HL-60 (cell line): Measurements from ENCODE around the gene ZNF575.
"Not testable (repeated sequence)": the region's sequence is repeated elsewhere in the genome, so short reads cannot be mapped to it uniquely, and the experiment has no call there.

ENCODE experiments used
- DNase-seq, 2 experiments: peaks; one replicate each; pipeline ENCODE4 v3.0.0-alpha.2; 2010 to 2020; ENCODE audit warnings: low read depth in 1 of 2, low spot score in 1 of 2
- H3K27ac ChIP-seq: fragments of 250-450 bp; sonication (Bioruptor Pico); replicated peaks from 2 replicates; pipeline ENCODE4 v1.5.1; 2020; ENCODE audit warnings: mild to moderate bottlenecking, moderate library complexity
- H3K27me3 ChIP-seq: fragments of 250-450 bp; sonication (Bioruptor Pico); 2 replicates; pipeline ENCODE4 v1.5.1; 2021; ENCODE audit warnings: mild to moderate bottlenecking, moderate library complexity; ENCODE audit not compliant: insufficient read depth, poor library complexity, severe bottlenecking
- H3K4me3 ChIP-seq: replicated peaks from 2 replicates; pipeline ENCODE4 v1.5.1; 2011; ENCODE audit warnings: mild to moderate bottlenecking, control low read depth, low read length; ENCODE audit not compliant: insufficient read depth
- GABPA ChIP-seq: IDR thresholded peaks from 2 replicates; pipeline ENCODE4 v1.6.1; 2012; ENCODE audit warnings: low read depth
- POLR2AphosphoS5 ChIP-seq: IDR thresholded peaks from 2 replicates; pipeline ENCODE4 v1.6.1; 2012; ENCODE audit warnings: low read depth
- SPI1 ChIP-seq: IDR thresholded peaks from 2 replicates; pipeline ENCODE4 v1.6.1; 2012; ENCODE audit warnings: low read depth, mild to moderate bottlenecking, borderline replicate concordance
- TF ChIP-seq, protein P1 (sequence below): IDR thresholded peaks from 2 replicates; pipeline ENCODE4 v1.6.1; 2012; ENCODE audit warnings: low read depth; ENCODE audit not compliant: insufficient replicate concordance
- TF ChIP-seq, protein P2 (sequence below): IDR thresholded peaks from one replicate; pipeline ENCODE4 v1.5.1; 2011; ENCODE audit warnings: low read length, control low read depth, inconsistent platforms; ENCODE audit not compliant: insufficient read depth

Gene ZNF575

DNA sequence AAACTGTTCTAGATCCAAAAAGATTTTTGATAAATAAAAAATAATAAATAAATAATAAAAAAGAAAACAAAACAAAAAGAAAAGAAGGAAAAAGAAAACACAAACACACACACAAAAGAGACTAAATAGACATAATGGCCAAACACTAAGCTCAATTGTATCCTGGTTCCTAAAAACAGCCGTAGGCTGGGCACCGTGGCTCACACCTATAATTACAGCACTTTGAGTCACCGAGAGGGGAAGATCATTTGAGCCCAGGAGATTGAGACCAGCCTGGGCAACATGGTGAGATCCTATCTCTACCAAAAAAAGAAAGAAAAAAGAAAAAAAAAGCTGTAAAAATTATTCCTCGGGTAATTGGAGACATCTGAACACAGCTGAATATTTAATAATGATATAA, 14.9 kb upstream of the ZNF575 start:
- no peak overlapping the region for H3K27ac ChIP-seq
- no peak for DNase-seq
- TF ChIP-seq GABPA = no peak
- TF ChIP-seq, protein P1, sequence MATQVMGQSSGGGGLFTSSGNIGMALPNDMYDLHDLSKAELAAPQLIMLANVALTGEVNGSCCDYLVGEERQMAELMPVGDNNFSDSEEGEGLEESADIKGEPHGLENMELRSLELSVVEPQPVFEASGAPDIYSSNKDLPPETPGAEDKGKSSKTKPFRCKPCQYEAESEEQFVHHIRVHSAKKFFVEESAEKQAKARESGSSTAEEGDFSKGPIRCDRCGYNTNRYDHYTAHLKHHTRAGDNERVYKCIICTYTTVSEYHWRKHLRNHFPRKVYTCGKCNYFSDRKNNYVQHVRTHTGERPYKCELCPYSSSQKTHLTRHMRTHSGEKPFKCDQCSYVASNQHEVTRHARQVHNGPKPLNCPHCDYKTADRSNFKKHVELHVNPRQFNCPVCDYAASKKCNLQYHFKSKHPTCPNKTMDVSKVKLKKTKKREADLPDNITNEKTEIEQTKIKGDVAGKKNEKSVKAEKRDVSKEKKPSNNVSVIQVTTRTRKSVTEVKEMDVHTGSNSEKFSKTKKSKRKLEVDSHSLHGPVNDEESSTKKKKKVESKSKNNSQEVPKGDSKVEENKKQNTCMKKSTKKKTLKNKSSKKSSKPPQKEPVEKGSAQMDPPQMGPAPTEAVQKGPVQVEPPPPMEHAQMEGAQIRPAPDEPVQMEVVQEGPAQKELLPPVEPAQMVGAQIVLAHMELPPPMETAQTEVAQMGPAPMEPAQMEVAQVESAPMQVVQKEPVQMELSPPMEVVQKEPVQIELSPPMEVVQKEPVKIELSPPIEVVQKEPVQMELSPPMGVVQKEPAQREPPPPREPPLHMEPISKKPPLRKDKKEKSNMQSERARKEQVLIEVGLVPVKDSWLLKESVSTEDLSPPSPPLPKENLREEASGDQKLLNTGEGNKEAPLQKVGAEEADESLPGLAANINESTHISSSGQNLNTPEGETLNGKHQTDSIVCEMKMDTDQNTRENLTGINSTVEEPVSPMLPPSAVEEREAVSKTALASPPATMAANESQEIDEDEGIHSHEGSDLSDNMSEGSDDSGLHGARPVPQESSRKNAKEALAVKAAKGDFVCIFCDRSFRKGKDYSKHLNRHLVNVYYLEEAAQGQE = no peak
- no peak for TF ChIP-seq SPI1
- no peak for TF ChIP-seq POLR2AphosphoS5
- TF ChIP-seq, protein P2, sequence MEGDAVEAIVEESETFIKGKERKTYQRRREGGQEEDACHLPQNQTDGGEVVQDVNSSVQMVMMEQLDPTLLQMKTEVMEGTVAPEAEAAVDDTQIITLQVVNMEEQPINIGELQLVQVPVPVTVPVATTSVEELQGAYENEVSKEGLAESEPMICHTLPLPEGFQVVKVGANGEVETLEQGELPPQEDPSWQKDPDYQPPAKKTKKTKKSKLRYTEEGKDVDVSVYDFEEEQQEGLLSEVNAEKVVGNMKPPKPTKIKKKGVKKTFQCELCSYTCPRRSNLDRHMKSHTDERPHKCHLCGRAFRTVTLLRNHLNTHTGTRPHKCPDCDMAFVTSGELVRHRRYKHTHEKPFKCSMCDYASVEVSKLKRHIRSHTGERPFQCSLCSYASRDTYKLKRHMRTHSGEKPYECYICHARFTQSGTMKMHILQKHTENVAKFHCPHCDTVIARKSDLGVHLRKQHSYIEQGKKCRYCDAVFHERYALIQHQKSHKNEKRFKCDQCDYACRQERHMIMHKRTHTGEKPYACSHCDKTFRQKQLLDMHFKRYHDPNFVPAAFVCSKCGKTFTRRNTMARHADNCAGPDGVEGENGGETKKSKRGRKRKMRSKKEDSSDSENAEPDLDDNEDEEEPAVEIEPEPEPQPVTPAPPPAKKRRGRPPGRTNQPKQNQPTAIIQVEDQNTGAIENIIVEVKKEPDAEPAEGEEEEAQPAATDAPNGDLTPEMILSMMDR = no peak
- no peak overlapping the region for H3K4me3 ChIP-seq
- no peaks in the 10 kb centered on the region for H3K27me3 ChIP-seq

DNA sequence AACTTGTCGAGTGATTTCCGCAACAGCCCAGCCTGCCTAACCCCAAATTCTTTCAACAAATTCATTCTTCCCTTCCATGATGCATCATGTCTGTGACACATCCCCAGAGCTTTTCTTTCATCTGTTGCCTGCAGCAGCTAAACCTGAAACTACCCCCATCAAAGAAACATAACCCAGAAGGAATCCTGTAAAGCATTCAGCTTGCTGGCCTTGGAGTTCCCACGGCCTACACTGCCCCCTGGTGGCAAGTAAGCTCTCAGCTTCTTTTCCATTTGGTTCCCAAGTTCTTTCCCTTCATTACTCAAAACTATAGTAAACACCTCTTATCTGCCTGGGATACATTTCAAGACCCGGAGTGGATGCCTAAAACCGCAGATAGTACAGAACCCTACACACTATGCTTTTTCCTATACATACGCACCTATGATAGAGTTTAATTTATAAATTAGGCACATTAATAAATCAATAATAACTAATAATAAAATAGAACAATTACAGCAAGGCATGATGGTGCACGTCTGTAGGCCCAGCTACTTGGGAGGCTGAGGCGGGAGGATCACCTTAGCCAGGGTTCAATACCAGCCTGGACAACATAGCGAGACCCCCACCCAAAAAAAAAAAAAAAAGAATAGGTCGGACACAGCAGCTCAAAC, 13.4 kb upstream of the ZNF575 start:
- Histone ChIP-seq H3K4me3 (no peak overlapping the region), H3K27me3 (no peaks in the 10 kb centered on the region), H3K27ac (no peak overlapping the region)
- TF ChIP-seq, protein P2 = peak; percentile 78
- no peak for TF ChIP-seq GABPA
- no peak for TF ChIP-seq SPI1
- peak; percentile 52 to 73 for DNase-seq

DNA sequence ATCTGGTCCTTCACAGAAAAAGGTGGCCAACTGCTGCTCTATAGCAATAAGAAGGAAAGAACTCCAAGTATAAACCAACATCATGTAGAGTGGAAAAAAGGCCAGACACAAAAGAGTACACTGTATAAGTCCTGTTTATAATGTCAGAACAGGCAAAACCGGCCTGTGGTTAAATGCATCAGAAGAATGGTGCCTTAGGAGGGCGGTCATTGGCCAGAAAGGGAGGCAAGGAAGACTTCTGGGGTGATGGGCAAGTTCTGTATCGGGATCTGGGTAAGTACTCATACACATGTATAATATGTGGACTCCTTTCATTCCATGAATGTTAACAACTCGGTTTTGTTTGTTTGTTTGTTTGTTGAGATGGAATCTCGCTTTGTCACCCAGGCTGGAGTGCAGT, 10.1 kb upstream of the ZNF575 start:
- no peak for DNase-seq
- TF ChIP-seq GABPA = no peak
- no peak for TF ChIP-seq POLR2AphosphoS5
- TF ChIP-seq, protein P2 = no peak
- no peak for TF ChIP-seq SPI1
- TF ChIP-seq, protein P1 = no peak
- H3K4me3 ChIP-seq = no peak overlapping the region
- H3K27ac ChIP-seq = no peak overlapping the region
- no peaks in the 10 kb centered on the region for H3K27me3 ChIP-seq

DNA sequence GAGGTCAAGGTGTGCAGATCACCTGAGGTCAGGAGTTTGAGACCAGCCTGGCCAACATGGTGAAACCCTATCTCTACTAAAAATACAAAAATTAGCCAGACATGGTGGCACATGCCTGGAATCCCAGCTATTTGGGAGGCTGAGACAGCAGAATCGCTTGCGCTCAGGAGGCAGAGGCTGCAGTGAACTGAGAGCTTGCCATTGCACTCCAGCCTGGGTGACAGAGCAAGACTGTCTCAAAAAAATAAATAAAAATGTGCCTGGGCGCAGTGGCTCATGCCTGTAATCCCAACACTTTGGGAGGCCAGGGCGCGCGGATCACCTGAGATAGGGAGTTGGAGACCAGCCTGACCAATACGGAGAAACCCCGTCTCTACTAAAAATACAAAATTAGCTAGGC, 9.3 kb upstream of the ZNF575 start:
- not testable (repeated sequence) for DNase-seq, H3K27ac ChIP-seq, H3K27me3 ChIP-seq, H3K4me3 ChIP-seq
